Astrocyte (in vitro differentiated cells and primary cell): Measurements from ENCODE around the gene WDR7.

Experiments
- CTCF ChIP-seq: IDR thresholded peaks from 2 replicates; pipeline ENCODE4 v1.5.1; 2011; ENCODE audit warnings: low read depth, mild to moderate bottlenecking, inconsistent platforms, low read length, moderate library complexity; ENCODE audit not compliant: insufficient read depth
- EZH2 ChIP-seq: IDR thresholded peaks from 2 replicates; pipeline ENCODE4 v1.6.1; 2012; ENCODE audit warnings: mild to moderate bottlenecking, low read length, inconsistent platforms; ENCODE audit not compliant: insufficient read depth

DNA sequence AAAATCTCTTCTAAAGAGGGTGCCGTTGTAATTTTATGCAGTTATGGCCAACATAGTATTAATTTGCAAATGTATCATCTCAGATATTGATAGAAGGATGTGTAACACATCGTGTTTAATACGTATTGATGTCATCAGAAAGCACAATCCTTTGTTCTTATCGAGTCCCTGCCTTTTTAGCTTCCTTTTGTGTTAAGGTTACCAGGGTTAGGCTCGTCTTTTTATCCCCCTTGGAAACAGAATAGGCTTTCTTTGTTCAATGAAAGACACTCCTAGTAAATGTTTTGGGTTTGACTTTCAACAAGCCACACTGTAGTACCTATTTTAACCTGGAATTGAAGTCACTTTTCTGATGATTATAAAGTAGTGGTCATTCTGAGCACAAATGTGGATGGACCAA is 136.2 kb downstream of the WDR7 start:
- TF ChIP-seq EZH2 (no peak), CTCF (no peak)
